H1 (cell line): ENCODE data around the gene MYLK4. TPM values are rescaled to one million over a fixed set of nuclear protein-coding genes. Genes with fewer than 3 reads are reported as not detected.

Experiments
- ASH2L ChIP-seq: fragments of 200-600, 300-600 bp; sonication (generic); IDR thresholded peaks from one replicate; pipeline ENCODE4 v1.7.1; 2017; ENCODE audit warnings: low read length
- JUN ChIP-seq: IDR thresholded peaks from 2 replicates; pipeline ENCODE4 v1.6.1; 2011; ENCODE audit warnings: low read depth, mild to moderate bottlenecking, improper control_type of control experiment, low read length
- NRF1 ChIP-seq: IDR thresholded peaks from 2 replicates; pipeline ENCODE4 v1.6.1; 2011; ENCODE audit warnings: mild to moderate bottlenecking, low read depth, low read length, improper control_type of control experiment
- SAP30 ChIP-seq: fragments of 300-600 bp; sonication (generic); IDR thresholded peaks from 2 replicates; pipeline ENCODE4 v1.7.1; 2012; ENCODE audit warnings: low read length, moderate library complexity, mild to moderate bottlenecking, inconsistent platforms; ENCODE audit not compliant: insufficient read depth, insufficient replicate concordance
- SIX5 ChIP-seq: IDR thresholded peaks from 2 replicates; pipeline ENCODE4 v1.6.1; 2011; ENCODE audit warnings: mild to moderate bottlenecking, low read depth, low read length
- TAF7 ChIP-seq: optimal IDR thresholded peaks from 2 replicates; pipeline ENCODE3; 2011; ENCODE audit warnings: low read depth, mild to moderate bottlenecking, inconsistent platforms, low read length, moderate library complexity, borderline replicate concordance
- ZNF274 ChIP-seq: IDR thresholded peaks from 2 replicates; pipeline ENCODE4 v1.7.0; 2012; ENCODE audit warnings: low read length, borderline replicate concordance; ENCODE audit errors: extremely low read depth
- polyA plus RNA-seq, 7 experiments: library from polyadenylated mRNA; depleted of rRNA in 3 of 7; stranded (reverse) in 5 of 7; unstranded in 2 of 7; fragments of >200 nt in 5 of 7; fragments of 200-250 nt in 2 of 7; gene quantifications; 1 replicate in 5 of 7; 2 replicates in 1 of 7; 4 replicates in 1 of 7; pipeline versions ENCODE4 v1.2.1 to v1.2.3, GENCODE V29; 2011 to 2013; ENCODE audit warnings: missing spikeins in 2 of 7, mixed read lengths in 2 of 7
- total RNA-seq: library from RNA; stranded (reverse); fragmentation: NEBNext Ultra II Directional; extraction: Animal tissue kit (Norgen Biotek cat#: 25700); gene quantifications from 2 replicates; pipeline ENCODE4 v1.2.1, GENCODE V29; 2021

MYLK4 gene
- total and polyA plus RNA-seq, 2 of the 8 experiments (the other 6 are each of a cell fraction or from before 2014, with no cell fraction given): 0.11 to 0.17 TPM

DNA sequence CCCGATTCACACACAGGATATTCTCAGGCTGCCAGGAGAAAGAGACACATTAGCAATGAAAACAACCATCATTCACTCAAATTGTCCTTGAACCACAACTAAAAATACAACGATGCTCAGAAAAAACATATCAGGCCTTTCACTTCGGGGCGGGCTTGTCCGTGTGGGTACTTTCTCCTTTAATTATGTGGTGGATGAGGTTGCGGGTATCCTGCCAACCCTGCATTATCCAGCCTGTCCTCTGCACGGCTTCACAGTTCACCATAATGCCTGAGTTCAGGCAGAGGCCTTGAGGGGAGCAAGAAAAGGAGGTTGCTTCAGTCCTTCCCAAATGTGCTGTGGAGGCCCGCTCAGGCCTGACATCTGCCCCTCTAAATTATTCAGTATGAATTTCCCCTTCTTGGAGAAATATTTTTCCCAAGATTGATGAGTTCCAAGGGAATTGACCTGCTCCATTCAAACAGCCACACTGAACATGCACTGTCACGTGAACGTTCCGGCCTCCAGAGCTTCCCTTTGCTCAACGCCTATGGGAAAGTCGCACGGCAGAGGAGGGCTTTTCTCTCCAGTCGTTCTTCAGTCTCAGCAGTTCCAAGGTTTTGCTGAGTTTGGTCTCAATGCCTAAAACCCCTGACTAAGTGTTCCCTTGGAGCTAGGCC lies 70.3 kb downstream of the MYLK4 start (continued):
- TF ChIP-seq SAP30: no peak
- no peak for TF ChIP-seq ASH2L
- no peak for TF ChIP-seq JUN
- no peak for TF ChIP-seq ZNF274
- TF ChIP-seq TAF7: no peak
- no peak for TF ChIP-seq NRF1
- no peak for TF ChIP-seq SIX5
